GM21381 (cell line): ENCODE measurements around the gene LONP2.
A peak's percentile ranks its signal among the peaks of the same experiment; 100 is the strongest.
"Not testable (repeated sequence)": the region's sequence is repeated elsewhere in the genome, so short reads cannot be mapped to it uniquely, and the experiment has no call there.

ENCODE experiments used
- ATAC-seq: cut with Tn5 transposase; IDR thresholded peaks from one replicate; pipeline ENCODE4 v1.9.1; 2021; ENCODE audit warnings: mild to moderate bottlenecking, moderate library complexity; ENCODE audit not compliant: unreplicated experiment

The LONP2 gene

GRCh38 chr16:48330189-48330840 is 86.2 kb downstream of the LONP2 start:
- ATAC-seq: no peak

- no peak for ATAC-seq
These were observed 86.7 kb downstream of the LONP2 start for GRCh38 chr16:48330841-48331192.

- ATAC-seq: no peak
These were observed 88.9 kb downstream of the LONP2 start for GRCh38 chr16:48332978-48333377.

- no peak for ATAC-seq
These were observed 90.2 kb downstream of the LONP2 start for GRCh38 chr16:48334325-48334724.

GRCh38 chr16:48335961-48336360 is 91.9 kb downstream of the LONP2 start:
- ATAC-seq: no peak

GRCh38 chr16:48340054-48340453 is 96.0 kb downstream of the LONP2 start:
- ATAC-seq: no peak

- ATAC-seq: no peak
These were observed 98.5 kb downstream of the LONP2 start for GRCh38 chr16:48342591-48342990.

GRCh38 chr16:48347191-48347865 is 103.2 kb downstream of the LONP2 start:
- no peak for ATAC-seq

GRCh38 chr16:48347980-48348379 is 103.9 kb downstream of the LONP2 start:
- ATAC-seq: no peak

GRCh38 chr16:48350736-48351135 is 106.6 kb downstream of the LONP2 start:
- ATAC-seq: no peak

GRCh38 chr16:48352648-48353390 is 108.7 kb downstream of the LONP2 start:
- no peak for ATAC-seq

GRCh38 chr16:48353565-48354163 is 109.6 kb downstream of the LONP2 start:
- ATAC-seq: peak; percentile 79

GRCh38 chr16:48354385-48354784 is 110.3 kb downstream of the LONP2 start:
- not testable (repeated sequence) for ATAC-seq

GRCh38 chr16:48354877-48355855 is 111.1 kb downstream of the LONP2 start:
- ATAC-seq: no peak

- ATAC-seq: no peak
These were observed 112.7 kb downstream of the LONP2 start for GRCh38 chr16:48356633-48357376.

GRCh38 chr16:48358419-48358818 is 114.3 kb downstream of the LONP2 start:
- ATAC-seq: no peak

GRCh38 chr16:48359983-48360382 is 115.9 kb downstream of the LONP2 start:
- ATAC-seq: no peak

GRCh38 chr16:48361012-48361411 is 116.9 kb downstream of the LONP2 start:
- no peak for ATAC-seq

- ATAC-seq: no peak
These were observed 117.5 kb downstream of the LONP2 start for GRCh38 chr16:48361540-48362144.
